GM12875 (cell line): ENCODE results near the gene ADCK1.
"Not testable (repeated sequence)": the region's sequence is repeated elsewhere in the genome, so short reads cannot be mapped to it uniquely, and the experiment has no call there.

ENCODE experiments used
- H3K4me3 ChIP-seq: one replicate; pipeline ENCODE4 v1.5.1; 2011; ENCODE audit warnings: low read depth, low read length, control low read depth
- CTCF ChIP-seq: IDR thresholded peaks from 2 replicates; pipeline ENCODE4 v1.5.1; 2011; ENCODE audit warnings: low read depth, mild to moderate bottlenecking, control low read depth, inconsistent platforms, low read length, moderate library complexity, borderline replicate concordance; ENCODE audit not compliant: insufficient read depth

Gene ADCK1

GRCh38 chr14:77763316-77763715 is 36.6 kb upstream of the ADCK1 start:
- no peak for TF ChIP-seq CTCF
- H3K4me3 ChIP-seq, result no peak overlapping the region

GRCh38 chr14:77763978-77764377 is 35.9 kb upstream of the ADCK1 start:
- no peak for TF ChIP-seq CTCF
- no peak overlapping the region for H3K4me3 ChIP-seq

GRCh38 chr14:77768442-77769069 is 31.4 kb upstream of the ADCK1 start:
- H3K4me3 ChIP-seq, result not testable (repeated sequence)

GRCh38 chr14:77773966-77774365 is 25.9 kb upstream of the ADCK1 start:
- H3K4me3 ChIP-seq, result not testable (repeated sequence)

GRCh38 chr14:77782202-77782601 is 17.7 kb upstream of the ADCK1 start:
- no peak for TF ChIP-seq CTCF
- no peak overlapping the region for H3K4me3 ChIP-seq

GRCh38 chr14:77786148-77786547 is 13.8 kb upstream of the ADCK1 start:
- TF ChIP-seq CTCF, result no peak
- no peak overlapping the region for H3K4me3 ChIP-seq

- no peak overlapping the region for H3K4me3 ChIP-seq
- no peak for TF ChIP-seq CTCF
Observed at GRCh38 chr14:77790566-77791224, 9.2 kb upstream of the ADCK1 start.

GRCh38 chr14:77791225-77791600 is 8.7 kb upstream of the ADCK1 start:
- TF ChIP-seq CTCF, result no peak
- H3K4me3 ChIP-seq, result no peak overlapping the region

GRCh38 chr14:77793255-77793654 is 6.7 kb upstream of the ADCK1 start:
- not testable (repeated sequence) for H3K4me3 ChIP-seq
